Measurements from ENCODE around the gene CLBA1.
A peak's percentile ranks its signal among the peaks of the same experiment; 100 is the strongest.
"Not testable (repeated sequence)": the region's sequence is repeated elsewhere in the genome, so short reads cannot be mapped to it uniquely, and the experiment has no call there.

CLBA1 gene

GRCh38 chr14:104950021-104950420 is 35.6 kb upstream of the CLBA1 start:
- 92% methylated on average over 17 of the region's 17 CpGs for WGBS
- Histone ChIP-seq H3K79me1 (replicated peaks; ENCODE audit: low read length, poor library complexity, severe bottlenecking) (peaks cover 1% of the 10 kb centered on the region), H3K9ac (ENCODE audit: low read length) (no peak overlapping the region), H2BK15ac (ENCODE audit: low read depth, poor library complexity, severe bottlenecking) (no peak overlapping the region), H3K27ac (ENCODE audit: low read length, poor library complexity, severe bottlenecking) (no peak overlapping the region), H4K91ac (ENCODE audit: low read length) (no peak overlapping the region), H4K8ac (ENCODE audit: low read length) (no peak overlapping the region), H2BK5ac (ENCODE audit: low read depth, low read length, poor library complexity, severe bottlenecking) (no peak overlapping the region), H3K4me3 (ENCODE audit: insufficient read depth in 1 of 2, low read depth in 1 of 2, low read length in 2 of 2) (no peak overlapping the region), H3K4me1 (ENCODE audit: control insufficient read depth, insufficient read depth, low read depth, low read length) (no peaks in the 10 kb centered on the region), H3K9me3 (ENCODE audit: control insufficient read depth, low read length) (no peaks in the 10 kb centered on the region), H3K4me2 (ENCODE audit: low read length, poor library complexity, severe bottlenecking) (no peak overlapping the region), H3K14ac (ENCODE audit: low read length in 2 of 2) (no peak overlapping the region), H3K4ac (ENCODE audit: low read depth in 1 of 2, low read length in 2 of 2) (no peak overlapping the region), H3K27me3 (ENCODE audit: control insufficient read depth in 1 of 2, insufficient read depth in 1 of 2, low read length in 2 of 2) (no peaks in the 10 kb centered on the region), H2BK12ac (ENCODE audit: low read length in 2 of 2) (no peak overlapping the region), H2BK120ac (ENCODE audit: low read depth, low read length) (no peak overlapping the region), H3K23ac (ENCODE audit: low read length in 2 of 2) (no peak overlapping the region), H3K36me3 (ENCODE audit: control insufficient read depth in 1 of 2, insufficient read depth in 2 of 2, low read depth in 1 of 2, low read length in 2 of 2) (peaks cover 71 to 80% of the 10 kb centered on the region in 2 experiments), H3K18ac (ENCODE audit: low read depth in 1 of 2, low read length in 2 of 2) (no peak overlapping the region), H2AK5ac (ENCODE audit: low read length, severe bottlenecking) (no peak overlapping the region), H2AFZ (ENCODE audit: low read depth, low read length) (no peak overlapping the region)
- no peak for DNase-seq

GRCh38 chr14:104950701-104951100 is 34.9 kb upstream of the CLBA1 start:
- H2AFZ ChIP-seq (ENCODE audit: low read depth, low read length); H4K8ac ChIP-seq (ENCODE audit: low read length); H3K23ac ChIP-seq (ENCODE audit: low read length in 2 of 2); H3K14ac ChIP-seq (ENCODE audit: low read length in 2 of 2); H2BK12ac ChIP-seq (ENCODE audit: low read length in 2 of 2); H2BK120ac ChIP-seq (ENCODE audit: low read depth, low read length); H3K27ac ChIP-seq (ENCODE audit: low read length, poor library complexity, severe bottlenecking); H3K9ac ChIP-seq (ENCODE audit: low read length); H3K4me3 ChIP-seq (ENCODE audit: insufficient read depth in 1 of 2, low read depth in 1 of 2, low read length in 2 of 2); H3K4me2 ChIP-seq (ENCODE audit: low read length, poor library complexity, severe bottlenecking); H3K27me3 ChIP-seq (ENCODE audit: control insufficient read depth in 1 of 2, insufficient read depth in 1 of 2, low read length in 2 of 2); H2BK5ac ChIP-seq (ENCODE audit: low read depth, low read length, poor library complexity, severe bottlenecking); H3K9me3 ChIP-seq (ENCODE audit: control insufficient read depth, low read length); H2AK5ac ChIP-seq (ENCODE audit: low read length, severe bottlenecking); H2BK15ac ChIP-seq (ENCODE audit: low read depth, poor library complexity, severe bottlenecking); H3K79me1 ChIP-seq (replicated peaks; ENCODE audit: low read length, poor library complexity, severe bottlenecking); H3K4me1 ChIP-seq (ENCODE audit: control insufficient read depth, insufficient read depth, low read depth, low read length); H3K4ac ChIP-seq (ENCODE audit: low read depth in 1 of 2, low read length in 2 of 2); H3K18ac ChIP-seq (ENCODE audit: low read depth in 1 of 2, low read length in 2 of 2); DNase-seq; H4K91ac ChIP-seq (ENCODE audit: low read length): not testable (repeated sequence)
- WGBS = 97% methylated on average over 3 of the region's 15 CpGs
- peaks cover 73 to 82% of the 10 kb centered on the region in 2 experiments for H3K36me3 ChIP-seq (ENCODE audit: control insufficient read depth in 1 of 2, insufficient read depth in 2 of 2, low read depth in 1 of 2, low read length in 2 of 2)

GRCh38 chr14:104951863-104952657 is 33.5 kb upstream of the CLBA1 start:
- not testable (repeated sequence) for H2BK120ac ChIP-seq (ENCODE audit: low read depth, low read length); H2AFZ ChIP-seq (ENCODE audit: low read depth, low read length); H3K27me3 ChIP-seq (ENCODE audit: control insufficient read depth in 1 of 2, insufficient read depth in 1 of 2, low read length in 2 of 2); H3K9ac ChIP-seq (ENCODE audit: low read length); H3K4me2 ChIP-seq (ENCODE audit: low read length, poor library complexity, severe bottlenecking); H3K23ac ChIP-seq (ENCODE audit: low read length in 2 of 2); H3K14ac ChIP-seq (ENCODE audit: low read length in 2 of 2); H3K27ac ChIP-seq (ENCODE audit: low read length, poor library complexity, severe bottlenecking); H4K8ac ChIP-seq (ENCODE audit: low read length); H3K4ac ChIP-seq (ENCODE audit: low read depth in 1 of 2, low read length in 2 of 2); H3K9me3 ChIP-seq (ENCODE audit: control insufficient read depth, low read length); H2AK5ac ChIP-seq (ENCODE audit: low read length, severe bottlenecking); H3K18ac ChIP-seq (ENCODE audit: low read depth in 1 of 2, low read length in 2 of 2); H3K4me3 ChIP-seq (ENCODE audit: insufficient read depth in 1 of 2, low read depth in 1 of 2, low read length in 2 of 2); DNase-seq; H2BK15ac ChIP-seq (ENCODE audit: low read depth, poor library complexity, severe bottlenecking); H4K91ac ChIP-seq (ENCODE audit: low read length); H2BK12ac ChIP-seq (ENCODE audit: low read length in 2 of 2); H2BK5ac ChIP-seq (ENCODE audit: low read depth, low read length, poor library complexity, severe bottlenecking); H3K79me1 ChIP-seq (replicated peaks; ENCODE audit: low read length, poor library complexity, severe bottlenecking); H3K4me1 ChIP-seq (ENCODE audit: control insufficient read depth, insufficient read depth, low read depth, low read length)
- peaks cover 85 to 87% of the 10 kb centered on the region in 2 experiments for H3K36me3 ChIP-seq (ENCODE audit: control insufficient read depth in 1 of 2, insufficient read depth in 2 of 2, low read depth in 1 of 2, low read length in 2 of 2)
- 86% methylated on average over 28 of the region's 28 CpGs for WGBS

- no peak overlapping the region for H3K4me3 ChIP-seq (ENCODE audit: insufficient read depth in 1 of 2, low read depth in 1 of 2, low read length in 2 of 2)
- no peak overlapping the region for H3K23ac ChIP-seq (ENCODE audit: low read length in 2 of 2)
- no peak overlapping the region for H2BK120ac ChIP-seq (ENCODE audit: low read depth, low read length)
- no peak overlapping the region for H3K27ac ChIP-seq (ENCODE audit: low read length, poor library complexity, severe bottlenecking)
- 94% methylated on average over 13 of the region's 13 CpGs for WGBS
- H3K9ac ChIP-seq (ENCODE audit: low read length) = no peak overlapping the region
- no peak for DNase-seq
- no peaks in the 10 kb centered on the region for H3K27me3 ChIP-seq (ENCODE audit: control insufficient read depth in 1 of 2, insufficient read depth in 1 of 2, low read length in 2 of 2)
- H3K9me3 ChIP-seq (ENCODE audit: control insufficient read depth, low read length) = no peaks in the 10 kb centered on the region
- H2AFZ ChIP-seq (ENCODE audit: low read depth, low read length) = no peak overlapping the region
- no peak overlapping the region for H2BK12ac ChIP-seq (ENCODE audit: low read length in 2 of 2)
- H3K36me3 ChIP-seq (ENCODE audit: control insufficient read depth in 1 of 2, insufficient read depth in 2 of 2, low read depth in 1 of 2, low read length in 2 of 2) = peaks cover 82 to 87% of the 10 kb centered on the region in 2 experiments
- no peak overlapping the region for H3K14ac ChIP-seq (ENCODE audit: low read length in 2 of 2)
- no peak overlapping the region for H3K18ac ChIP-seq (ENCODE audit: low read depth in 1 of 2, low read length in 2 of 2)
- H3K4me1 ChIP-seq (ENCODE audit: control insufficient read depth, insufficient read depth, low read depth, low read length) = peaks cover 4% of the 10 kb centered on the region
- H2BK5ac ChIP-seq (ENCODE audit: low read depth, low read length, poor library complexity, severe bottlenecking) = no peak overlapping the region
- peak overlapping the region in 1 of 2 experiments; percentile 2 for H3K4ac ChIP-seq (ENCODE audit: low read depth in 1 of 2, low read length in 2 of 2)
- no peak overlapping the region for H4K91ac ChIP-seq (ENCODE audit: low read length)
- H4K8ac ChIP-seq (ENCODE audit: low read length) = no peak overlapping the region
- no peak overlapping the region for H2AK5ac ChIP-seq (ENCODE audit: low read length, severe bottlenecking)
- no peak overlapping the region for H2BK15ac ChIP-seq (ENCODE audit: low read depth, poor library complexity, severe bottlenecking)
- H3K79me1 ChIP-seq (replicated peaks; ENCODE audit: low read length, poor library complexity, severe bottlenecking) = peaks cover 5% of the 10 kb centered on the region
- H3K4me2 ChIP-seq (ENCODE audit: low read length, poor library complexity, severe bottlenecking) = no peak overlapping the region
Observed at GRCh38 chr14:104953097-104953496, 32.5 kb upstream of the CLBA1 start.
